ENCODE results near the gene XIRP2.

GRCh38 chr2:167258712-167259111 is 370.4 kb downstream of the XIRP2 start:
- TF ChIP-seq CTCF (IDR thresholded peaks at IDR 0.05; ENCODE audit: control extremely low read depth in 1 of 3, insufficient read depth in 1 of 3, low read depth in 1 of 3, low read length in 3 of 3) (no peak), MAFK (IDR thresholded peaks at IDR 0.05; ENCODE audit: low read depth, low read length) (no peak), EZH2 (IDR thresholded peaks at IDR 0.05; ENCODE audit: low read depth, low read length, severe bottlenecking) (no peak), KDM1A (IDR thresholded peaks at IDR 0.05; ENCODE audit: borderline replicate concordance, low read length) (no peak), TAF1 (IDR thresholded peaks at IDR 0.05; ENCODE audit: low read depth, low read length) (no peak), EP300 (IDR thresholded peaks at IDR 0.05; ENCODE audit: borderline replicate concordance in 1 of 2, low read depth in 2 of 2, low read length in 2 of 2) (no peak), POLR2A (IDR thresholded peaks at IDR 0.05; ENCODE audit: control extremely low read depth in 1 of 2, low read depth in 2 of 2, low read length in 2 of 2) (no peak), POLR2AphosphoS5 (IDR thresholded peaks at IDR 0.05; ENCODE audit: low read depth, low read length) (no peak), RAD21 (IDR thresholded peaks at IDR 0.05 in 1 of 2, conservative IDR thresholded peaks at IDR 0.05 in 1 of 2; ENCODE audit: low read depth in 2 of 2, low read length in 2 of 2) (no peak), ATF2 (IDR thresholded peaks at IDR 0.05; ENCODE audit: low read length) (no peak), HDAC2 (IDR thresholded peaks at IDR 0.05; ENCODE audit: borderline replicate concordance in 1 of 2, low read depth in 2 of 2, low read length in 2 of 2) (no peak), HDAC6 (IDR thresholded peaks at IDR 0.05; ENCODE audit: low read depth, low read length) (no peak)

All from H1 (cell line).